BLaER1 treated with 17β-estradiol and CSF1 and Interleukin-3, amounts not matched to agents 10 nM and 100 nM (cell line): ENCODE measurements around the gene AUH.

Source experiments
- H3K27ac ChIP-seq, 11 experiments: shearing (Covaris generic); formaldehyde crosslinking; 2 replicates each; pipeline ENCODE4 v1.8.1; 2022
- H3K27me3 ChIP-seq, 11 experiments: shearing (Covaris generic); formaldehyde crosslinking; 2 replicates each; pipeline ENCODE4 v1.8.1; 2022
- H3K36me3 ChIP-seq, 11 experiments: shearing (Covaris generic); formaldehyde crosslinking; 2 replicates each; pipeline ENCODE4 v1.8.1; 2022
- H3K4me1 ChIP-seq, 10 experiments: shearing (Covaris generic); formaldehyde crosslinking; 2 replicates each; pipeline ENCODE4 v1.8.1; 2022
- H3K4me2 ChIP-seq, 11 experiments: shearing (Covaris generic); formaldehyde crosslinking; 2 replicates each; pipeline ENCODE4 v1.8.1; 2022
- H3K4me3 ChIP-seq, 10 experiments: shearing (Covaris generic); formaldehyde crosslinking; 2 replicates each; pipeline ENCODE4 v1.8.1; 2022
- H3K9ac ChIP-seq, 11 experiments: shearing (Covaris generic); formaldehyde crosslinking; 2 replicates each; pipeline ENCODE4 v1.8.1; 2022
- H3K9me3 ChIP-seq, 11 experiments: shearing (Covaris generic); formaldehyde crosslinking; replicated peaks in 1 of 11; 2 replicates each; pipeline ENCODE4 v1.8.1; 2022
- H4K20me1 ChIP-seq, 11 experiments: shearing (Covaris generic); formaldehyde crosslinking; 2 replicates each; pipeline ENCODE4 v1.8.1; 2022
- Cebpa-rat ChIP-seq, 11 experiments: shearing (Covaris generic); IDR thresholded peaks; 2 replicates each; pipeline ENCODE4 v1.8.1; 2022

Gene AUH

GRCh38 chr9:91266448-91266847 lies 95.3 kb downstream of the AUH start:
- no peaks in the 10 kb centered on the region for H3K27me3 ChIP-seq
- no peak for TF ChIP-seq Cebpa-rat (IDR thresholded peaks at IDR 0.05)
- H3K9me3 ChIP-seq: peaks cover 0 to 14% (median 7%) of the 10 kb centered on the region in 11 experiments; a peak in 6 of 22 replicates
- H3K4me2 ChIP-seq: no peak overlapping the region
- H3K4me1 ChIP-seq: peaks cover 0 to 5% (median 0%) of the 10 kb centered on the region in 10 experiments; a peak in 6 of 20 replicates
- no peak overlapping the region for H3K4me3 ChIP-seq
- H4K20me1 ChIP-seq: no peaks in the 10 kb centered on the region
- H3K27ac ChIP-seq: no peak overlapping the region
- H3K9ac ChIP-seq: no peak overlapping the region
- peaks cover 0 to 13% (median 0%) of the 10 kb centered on the region in 11 experiments; a peak in 4 of 22 replicates for H3K36me3 ChIP-seq

DNA sequence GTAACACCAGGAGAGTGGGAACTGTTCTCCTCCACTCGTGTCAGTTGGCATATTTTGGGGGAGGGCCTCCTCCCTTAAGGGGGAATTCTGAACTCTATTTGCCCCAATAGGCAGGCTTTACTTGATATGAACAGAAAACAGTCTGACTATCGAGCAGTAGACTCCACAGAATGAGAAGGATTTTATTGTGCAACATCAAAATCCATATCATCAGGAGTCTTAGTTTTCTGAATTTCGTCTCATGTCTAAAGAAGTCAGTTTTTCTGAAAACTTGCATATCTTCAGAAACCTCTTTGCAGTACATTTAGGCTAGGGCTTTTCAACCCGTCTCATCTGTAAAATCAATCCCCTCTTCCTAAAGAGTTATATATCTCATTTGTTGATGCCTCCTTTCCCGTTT lies 96.2 kb downstream of the AUH start:
- H3K27me3 ChIP-seq: no peaks in the 10 kb centered on the region
- no peak overlapping the region for H3K9ac ChIP-seq
- TF ChIP-seq Cebpa-rat (IDR thresholded peaks at IDR 0.05): no peak
- peaks cover 0 to 13% (median 0%) of the 10 kb centered on the region in 11 experiments; a peak in 5 of 22 replicates for H3K36me3 ChIP-seq
- H3K27ac ChIP-seq: no peak overlapping the region
- no peak overlapping the region for H3K4me3 ChIP-seq
- no peaks in the 10 kb centered on the region for H4K20me1 ChIP-seq
- H3K9me3 ChIP-seq: peaks cover 0 to 15% (median 7%) of the 10 kb centered on the region in 11 experiments; a peak in 6 of 22 replicates
- peaks cover 0 to 15% (median 0%) of the 10 kb centered on the region in 10 experiments; a peak in 6 of 20 replicates for H3K4me1 ChIP-seq
- no peak overlapping the region for H3K4me2 ChIP-seq

- H3K4me3 ChIP-seq: no peak overlapping the region
- H3K4me2 ChIP-seq: peak overlapping the region in 3 of 11 experiments; percentile 8 to 81 (median 64); a peak in 5 of 22 replicates
- peaks cover 0 to 7% (median 0%) of the 10 kb centered on the region in 11 experiments; a peak in 3 of 22 replicates for H3K36me3 ChIP-seq
- H4K20me1 ChIP-seq: no peaks in the 10 kb centered on the region
- peaks cover 0 to 15% (median 7%) of the 10 kb centered on the region in 11 experiments; a peak in 6 of 22 replicates for H3K9me3 ChIP-seq
- H3K9ac ChIP-seq: peak overlapping the region in 1 of 11 experiments; percentile 59; a peak in 2 of 22 replicates
- peak overlapping the region in 2 of 11 experiments; percentile 47 to 64; a peak in 3 of 22 replicates for H3K27ac ChIP-seq
- H3K27me3 ChIP-seq: no peaks in the 10 kb centered on the region
- peaks cover 3 to 49% (median 6%) of the 10 kb centered on the region in 10 experiments for H3K4me1 ChIP-seq
- no peak for TF ChIP-seq Cebpa-rat (IDR thresholded peaks at IDR 0.05)
Observed at GRCh38 chr9:91261417-91261816, 100.3 kb downstream of the AUH start.

- Histone ChIP-seq H3K9ac (peak overlapping the region in 1 of 11 experiments; percentile 60; a peak in 3 of 22 replicates), H3K27ac (peak overlapping the region in 4 of 11 experiments; percentile 66 to 82 (median 72); a peak in 8 of 22 replicates), H3K4me2 (peak overlapping the region in 4 of 11 experiments; percentile 26 to 81 (median 61); a peak in 7 of 22 replicates), H3K4me1 (peaks cover 18 to 55% (median 26%) of the 10 kb centered on the region in 10 experiments), H3K9me3 (peaks cover 0 to 7% (median 1%) of the 10 kb centered on the region in 11 experiments; a peak in 6 of 22 replicates), H3K4me3 (no peak overlapping the region), H3K27me3 (no peaks in the 10 kb centered on the region), H3K36me3 (peaks cover 0 to 3% (median 0%) of the 10 kb centered on the region in 11 experiments; a peak in 2 of 22 replicates), H4K20me1 (no peaks in the 10 kb centered on the region)
- no peak for TF ChIP-seq Cebpa-rat (IDR thresholded peaks at IDR 0.05)
Observed at GRCh38 chr9:91259162-91259561, 102.6 kb downstream of the AUH start.

DNA sequence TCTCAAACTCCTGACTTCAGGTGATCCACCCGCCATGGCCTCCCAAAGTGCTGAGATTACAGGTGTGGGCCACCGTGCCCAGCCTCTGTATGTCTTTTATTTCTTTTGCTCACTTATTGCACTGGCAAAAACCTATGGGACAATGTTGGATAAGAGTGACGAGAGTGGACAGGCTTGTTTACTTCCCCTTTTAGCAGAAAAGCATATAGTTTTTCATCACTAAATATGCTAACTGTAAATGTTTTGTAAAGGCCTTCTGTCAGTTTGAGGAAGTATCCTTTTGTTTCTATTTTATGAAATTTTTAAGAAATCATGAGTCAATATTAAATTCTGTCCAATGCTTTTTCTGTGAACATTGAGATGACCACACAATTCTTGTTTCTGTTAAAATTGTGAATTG lies 103.3 kb downstream of the AUH start:
- Histone ChIP-seq H3K9ac (peak overlapping the region in 2 of 11 experiments; percentile 41 to 60; a peak in 2 of 22 replicates), H3K27ac (peak overlapping the region in 5 of 11 experiments; percentile 22 to 82 (median 68); a peak in 8 of 22 replicates), H3K4me3 (no peak overlapping the region), H4K20me1 (no peaks in the 10 kb centered on the region), H3K36me3 (peaks cover 0 to 3% (median 0%) of the 10 kb centered on the region in 11 experiments; a peak in 1 of 22 replicates), H3K4me1 (peaks cover 18 to 55% (median 32%) of the 10 kb centered on the region in 10 experiments), H3K9me3 (peaks cover 0 to 2% (median 0%) of the 10 kb centered on the region in 11 experiments; a peak in 1 of 22 replicates), H3K27me3 (no peaks in the 10 kb centered on the region), H3K4me2 (peak overlapping the region in 4 of 11 experiments; percentile 26 to 81 (median 61); a peak in 7 of 22 replicates)
- TF ChIP-seq Cebpa-rat (IDR thresholded peaks at IDR 0.05): no peak

DNA sequence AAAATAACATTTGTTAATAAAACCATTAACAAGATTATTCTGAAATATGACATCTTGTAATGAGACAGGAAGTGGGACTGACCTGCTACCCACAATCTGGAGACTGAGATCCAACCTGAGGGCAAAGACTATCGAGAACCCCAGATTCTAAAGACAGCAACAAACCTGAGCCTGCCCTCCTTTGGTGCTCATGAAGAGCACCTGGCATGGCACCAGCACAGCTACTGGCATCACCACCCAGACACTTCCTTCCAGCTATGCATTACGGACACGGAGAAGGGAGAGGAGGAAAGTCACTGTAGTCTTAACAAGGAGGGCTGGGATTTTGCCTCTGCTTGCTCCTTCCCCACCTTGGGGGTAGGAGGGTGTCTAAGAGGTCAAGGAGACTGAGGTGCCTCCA lies 105.5 kb downstream of the AUH start:
- peaks cover 0 to 5% (median 0%) of the 10 kb centered on the region in 11 experiments; a peak in 2 of 22 replicates for H3K9me3 ChIP-seq
- peaks cover 0 to 3% (median 0%) of the 10 kb centered on the region in 11 experiments; a peak in 1 of 22 replicates for H3K36me3 ChIP-seq
- H4K20me1 ChIP-seq: no peaks in the 10 kb centered on the region
- no peak overlapping the region for H3K9ac ChIP-seq
- peak overlapping the region in 10 of 11 experiments; percentile 1 to 76 (median 46); a peak in 15 of 22 replicates for H3K4me2 ChIP-seq
- peak overlapping the region in 1 of 11 experiments; percentile 28; a peak in 1 of 22 replicates for H3K27ac ChIP-seq
- H3K4me3 ChIP-seq: no peak overlapping the region
- TF ChIP-seq Cebpa-rat (IDR thresholded peaks at IDR 0.05): no peak
- H3K4me1 ChIP-seq: peaks cover 18 to 48% (median 35%) of the 10 kb centered on the region in 10 experiments
- no peaks in the 10 kb centered on the region for H3K27me3 ChIP-seq

DNA sequence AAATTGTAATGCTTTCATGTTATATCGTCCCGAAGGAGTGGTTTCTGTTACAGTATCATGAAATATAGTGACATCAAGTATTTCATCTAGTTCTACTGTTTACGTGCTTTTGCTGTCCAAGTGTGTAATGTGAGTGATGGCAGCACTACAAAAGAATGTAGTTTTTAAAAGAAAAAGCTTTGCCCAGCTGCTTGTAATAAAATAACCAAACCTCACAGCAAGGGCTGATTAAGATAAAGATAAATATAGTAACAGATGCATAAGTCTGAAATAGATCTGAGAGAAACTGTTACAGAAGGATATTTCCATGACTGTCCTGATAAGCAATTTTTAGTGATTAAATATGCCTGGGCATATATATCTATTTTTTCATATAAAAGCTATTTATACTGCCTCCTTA lies 106.4 kb downstream of the AUH start:
- Histone ChIP-seq H3K36me3 (no peaks in the 10 kb centered on the region), H3K27ac (peak overlapping the region in 5 of 11 experiments; percentile 15 to 55 (median 26); a peak in 7 of 22 replicates), H3K27me3 (no peaks in the 10 kb centered on the region), H4K20me1 (no peaks in the 10 kb centered on the region), H3K9me3 (peaks cover 0 to 5% (median 0%) of the 10 kb centered on the region in 11 experiments; a peak in 2 of 22 replicates), H3K4me3 (no peak overlapping the region), H3K4me1 (peaks cover 18 to 38% (median 35%) of the 10 kb centered on the region in 10 experiments), H3K4me2 (peak overlapping the region in 7 of 11 experiments; percentile 28 to 76 (median 50); a peak in 12 of 22 replicates), H3K9ac (peak overlapping the region in 2 of 11 experiments; percentile 15 to 30; a peak in 2 of 22 replicates)
- TF ChIP-seq Cebpa-rat (IDR thresholded peaks at IDR 0.05): no peak

GRCh38 chr9:91253488-91253887 lies 108.2 kb downstream of the AUH start:
- Histone ChIP-seq H3K27me3 (no peaks in the 10 kb centered on the region), H3K9me3 (peaks cover 0 to 5% (median 0%) of the 10 kb centered on the region in 11 experiments; a peak in 2 of 22 replicates), H3K4me3 (no peak overlapping the region), H3K27ac (no peak overlapping the region), H3K36me3 (no peaks in the 10 kb centered on the region), H4K20me1 (no peaks in the 10 kb centered on the region), H3K4me1 (peaks cover 13 to 36% (median 29%) of the 10 kb centered on the region in 10 experiments), H3K9ac (no peak overlapping the region), H3K4me2 (peak overlapping the region in 1 of 11 experiments; percentile 76; a peak in 2 of 22 replicates)
- TF ChIP-seq Cebpa-rat (IDR thresholded peaks at IDR 0.05): no peak

DNA sequence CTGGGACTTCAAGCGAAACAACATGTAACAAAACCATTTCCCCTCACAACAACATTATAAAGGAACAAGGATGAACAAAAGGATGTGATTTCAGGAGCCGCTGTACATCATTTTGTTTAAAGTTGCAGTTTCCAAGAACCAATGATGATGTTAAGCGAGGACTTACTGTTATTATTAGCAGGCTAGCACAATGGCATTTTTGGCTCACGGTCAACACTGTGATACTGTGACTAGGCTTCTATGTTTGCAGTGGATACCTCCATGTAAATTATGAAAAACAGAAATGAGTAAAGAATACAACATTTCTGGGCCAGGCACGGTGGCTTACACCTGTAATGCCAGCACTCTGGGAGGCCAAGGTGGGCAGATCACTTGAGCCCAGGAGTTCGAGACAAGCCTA lies 113.0 kb downstream of the AUH start:
- TF ChIP-seq Cebpa-rat (IDR thresholded peaks at IDR 0.05): no peak
- Histone ChIP-seq H3K4me2 (no peak overlapping the region), H3K4me1 (peaks cover 11 to 20% (median 17%) of the 10 kb centered on the region in 10 experiments), H3K27ac (no peak overlapping the region), H3K4me3 (no peak overlapping the region), H3K36me3 (no peaks in the 10 kb centered on the region), H3K9me3 (peaks cover 0 to 5% (median 0%) of the 10 kb centered on the region in 11 experiments; a peak in 1 of 22 replicates), H3K27me3 (no peaks in the 10 kb centered on the region), H3K9ac (no peak overlapping the region), H4K20me1 (no peaks in the 10 kb centered on the region)
